CD4-positive, CD25-positive, alpha-beta regulatory T cell (primary cell): ENCODE measurements around the gene SIRPB1. TPM values are rescaled to one million over a fixed set of nuclear protein-coding genes. Genes with fewer than 3 reads are reported as not detected.
A peak's percentile ranks its signal among the peaks of the same experiment; 100 is the strongest.
"Not testable (repeated sequence)": the region's sequence is repeated elsewhere in the genome, so short reads cannot be mapped to it uniquely, and the experiment has no call there.

ENCODE experiments used
- ATAC-seq, 2 donors: fragments of 150-1000 bp; cut with Tn5 transposase; one replicate each; pipeline ENCODE4 v1.10.0; 2021; ENCODE audit warnings: low read depth in 2 of 2, moderate number of reproducible peaks in 2 of 2, moderate library complexity in 1 of 2
- DNase-seq, 3 donors: peaks; one replicate each; pipeline versions ENCODE4 v3.0.0 to v3.0.0-alpha.2; 2012 to 2022; ENCODE audit warnings: mixed read lengths in 1 of 3
- H3K27ac ChIP-seq: one replicate; pipeline ENCODE4 v1.7.0; 2013; ENCODE audit warnings: mild to moderate bottlenecking, low read length; ENCODE audit not compliant: insufficient read depth, poor library complexity, severe bottlenecking
- H3K27me3 ChIP-seq: one replicate; pipeline ENCODE4 v1.7.0; 2013; ENCODE audit warnings: low read length; ENCODE audit not compliant: control insufficient read depth, insufficient read depth
- H3K36me3 ChIP-seq: one replicate; pipeline ENCODE4 v1.7.0; 2013; ENCODE audit warnings: mild to moderate bottlenecking, low read length, moderate library complexity; ENCODE audit not compliant: control insufficient read depth, insufficient read depth
- H3K4me1 ChIP-seq: 2 replicates; pipeline ENCODE4 v1.7.0; 2013; ENCODE audit warnings: mild to moderate bottlenecking, low read length; ENCODE audit not compliant: insufficient read depth, control insufficient read depth, poor library complexity, severe bottlenecking
- H3K4me3 ChIP-seq: one replicate; pipeline ENCODE4 v1.7.0; 2013; ENCODE audit warnings: low read depth, mild to moderate bottlenecking, low read length, moderate library complexity
- H3K9me3 ChIP-seq, 2 experiments: 1 replicate in 1 of 2; 2 replicates in 1 of 2; pipeline ENCODE4 v1.7.0; 2013; ENCODE audit warnings: low read length in 2 of 2, mild to moderate bottlenecking in 1 of 2, moderate library complexity in 1 of 2; ENCODE audit not compliant: control insufficient read depth in 2 of 2
- H3K27ac Mint-ChIP-seq, 3 donors: one replicate each; pipeline ENCODE4 v1.8.0; 2020 to 2022; ENCODE audit warnings: mild to moderate bottlenecking in 3 of 3, mixed read lengths in 3 of 3, moderate library complexity in 2 of 3
- H3K27me3 Mint-ChIP-seq: one replicate; pipeline ENCODE4 v1.8.0; 2022; ENCODE audit warnings: mild to moderate bottlenecking, mixed read lengths
- H3K36me3 Mint-ChIP-seq: one replicate; pipeline ENCODE4 v1.8.0; 2020; ENCODE audit warnings: mixed read lengths
- H3K4me1 Mint-ChIP-seq, 4 donors: one replicate each; pipeline ENCODE4 v1.8.0; 2020 to 2022; ENCODE audit warnings: mixed read lengths in 4 of 4, mild to moderate bottlenecking in 1 of 4
- H3K4me3 Mint-ChIP-seq, 4 donors: one replicate each; pipeline ENCODE4 v1.8.0; 2020 to 2022; ENCODE audit warnings: mild to moderate bottlenecking in 4 of 4, mixed read lengths in 4 of 4, moderate library complexity in 3 of 4
- H3K9me3 Mint-ChIP-seq, 7 donors: one replicate each; pipeline ENCODE4 v1.8.0; 2020 to 2022; ENCODE audit warnings: mixed read lengths in 7 of 7, mild to moderate bottlenecking in 3 of 7, moderate library complexity in 2 of 7
- polyA plus RNA-seq, 4 donors: library from polyadenylated mRNA; unstranded; fragments of 300-500 nt; fragmentation: Illumina TruSeq; gene quantifications; one replicate each; pipeline ENCODE4 v1.2.3, GENCODE V29; 2021
- total RNA-seq: library from RNA; stranded (reverse); gene quantifications from one replicate; pipeline ENCODE4 v1.2.3, GENCODE V29; 2022

Gene SIRPB1
- total and polyA plus RNA-seq, 5 donors from 2014 or later: 0.73 to 12.8 (median 2.4) TPM

DNA sequence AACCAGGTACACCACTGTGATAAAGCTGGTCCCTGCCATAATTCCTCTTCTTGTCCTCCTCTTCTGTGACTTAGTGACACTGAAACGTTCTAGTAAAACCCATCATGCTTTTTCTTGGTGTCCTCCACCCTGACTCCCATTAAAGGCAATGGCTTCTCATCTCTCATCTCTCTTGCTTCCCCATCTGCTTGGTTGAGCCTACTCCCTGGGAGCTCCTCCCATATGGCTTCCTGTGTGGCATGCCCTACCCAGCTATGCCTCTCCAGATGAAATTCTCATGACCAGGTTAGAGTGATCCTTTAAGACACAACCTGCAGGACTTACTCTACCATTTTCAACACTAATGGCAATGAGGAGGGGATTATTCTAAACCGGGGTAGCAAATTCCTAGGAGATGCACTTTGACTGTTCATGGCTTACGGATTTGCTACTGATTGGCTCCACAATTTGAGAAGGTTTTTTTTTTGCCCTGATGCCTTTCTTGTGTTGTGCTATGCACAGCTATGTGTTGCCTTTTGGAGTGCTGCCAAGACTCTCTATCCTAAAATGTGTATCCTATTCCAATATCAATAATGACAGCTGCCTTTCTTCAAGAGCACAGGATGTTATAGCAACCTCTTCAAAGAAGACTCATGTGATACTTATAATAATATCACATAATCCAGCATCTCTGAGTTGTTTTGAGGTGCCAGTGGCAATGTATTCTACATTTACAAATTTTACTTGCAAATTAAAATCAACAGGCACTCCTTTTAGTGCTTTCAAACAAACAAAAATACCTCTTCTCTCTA, 31.7 kb upstream of the SIRPB1 start:
- DNase-seq (no peak), ATAC-seq (peak in 1 of 2 donors; percentile 15)
- Mint-ChIP-seq H3K27me3 (no peaks in the 10 kb centered on the region), H3K36me3 (peaks cover 51% of the 10 kb centered on the region), H3K4me3 (peak overlapping the region; percentile 64 to 90 (median 84)), H3K9me3 (peaks cover 0 to 5% (median 1%) of the 10 kb centered on the region in 7 donors), H3K4me1 (peaks cover 29 to 86% (median 69%) of the 10 kb centered on the region in 4 donors), H3K27ac (peak overlapping the region; percentile 69 to 89 (median 73))
- peak overlapping the region; percentile 51 for H3K4me3 ChIP-seq
- no peaks in the 10 kb centered on the region for H3K9me3 ChIP-seq
- H3K4me1 ChIP-seq: peaks cover 60% of the 10 kb centered on the region
- H3K27me3 ChIP-seq: no peaks in the 10 kb centered on the region
- peaks cover 36% of the 10 kb centered on the region for H3K36me3 ChIP-seq
- peak overlapping the region; percentile 41 for H3K27ac ChIP-seq

- no peak overlapping the region for H3K4me3 ChIP-seq
- H3K36me3 ChIP-seq: peaks cover 61% of the 10 kb centered on the region
- Mint-ChIP-seq H3K4me1 (peaks cover 20 to 73% (median 52%) of the 10 kb centered on the region in 4 donors), H3K27me3 (no peaks in the 10 kb centered on the region), H3K4me3 (no peak overlapping the region), H3K27ac (peak overlapping the region; percentile 46 to 66 (median 56)), H3K36me3 (peaks cover 49% of the 10 kb centered on the region), H3K9me3 (peaks cover 0 to 2% (median 1%) of the 10 kb centered on the region in 7 donors)
- H3K27ac ChIP-seq: no peak overlapping the region
- ATAC-seq: peak in 1 of 2 donors; percentile 19
- H3K4me1 ChIP-seq: peaks cover 40% of the 10 kb centered on the region
- H3K9me3 ChIP-seq: no peaks in the 10 kb centered on the region
- H3K27me3 ChIP-seq: no peaks in the 10 kb centered on the region
- DNase-seq: no peak
Observed at GRCh38 chr20:1648101-1648500, 28.3 kb upstream of the SIRPB1 start.

- Mint-ChIP-seq H3K4me3 (peak overlapping the region in 2 of 4 donors; percentile 60 to 69), H3K27ac (peak overlapping the region; percentile 48 to 87 (median 85)), H3K36me3 (peaks cover 44% of the 10 kb centered on the region), H3K27me3 (no peaks in the 10 kb centered on the region), H3K9me3 (peaks cover 0 to 1% (median 0%) of the 10 kb centered on the region in 7 donors), H3K4me1 (peaks cover 14 to 64% (median 43%) of the 10 kb centered on the region in 4 donors)
- DNase-seq: no peak
- no peak overlapping the region for H3K27ac ChIP-seq
- no peaks in the 10 kb centered on the region for H3K27me3 ChIP-seq
- no peak overlapping the region for H3K4me3 ChIP-seq
- H3K9me3 ChIP-seq: no peaks in the 10 kb centered on the region
- peaks cover 31% of the 10 kb centered on the region for H3K4me1 ChIP-seq
- peaks cover 59% of the 10 kb centered on the region for H3K36me3 ChIP-seq
- ATAC-seq: peak in 1 of 2 donors; percentile 20
Observed at GRCh38 chr20:1646975-1647431, 27.2 kb upstream of the SIRPB1 start.

GRCh38 chr20:1644101-1644962, 24.5 kb upstream of the SIRPB1 start:
- ATAC-seq (no peak), DNase-seq (no peak)
- Mint-ChIP-seq H3K4me1 (peaks cover 6 to 42% (median 24%) of the 10 kb centered on the region in 4 donors), H3K27ac (peak overlapping the region in 1 of 3 donors; percentile 84), H3K36me3 (peaks cover 40% of the 10 kb centered on the region), H3K27me3 (no peaks in the 10 kb centered on the region), H3K9me3 (peaks cover 0 to 8% (median 1%) of the 10 kb centered on the region in 7 donors), H3K4me3 (no peak overlapping the region)
- Histone ChIP-seq H3K9me3 (no peaks in the 10 kb centered on the region), H3K4me3 (no peak overlapping the region), H3K27ac (no peak overlapping the region), H3K27me3 (no peaks in the 10 kb centered on the region), H3K4me1 (peaks cover 22% of the 10 kb centered on the region), H3K36me3 (peaks cover 55% of the 10 kb centered on the region)

GRCh38 chr20:1638643-1639042, 18.8 kb upstream of the SIRPB1 start:
- H3K4me1 Mint-ChIP-seq: peaks cover 8 to 37% (median 15%) of the 10 kb centered on the region in 4 donors
- not testable (repeated sequence) for H3K4me3 Mint-ChIP-seq, DNase-seq, ATAC-seq, H3K9me3 ChIP-seq, H3K4me1 ChIP-seq, H3K4me3 ChIP-seq, H3K27me3 ChIP-seq, H3K9me3 Mint-ChIP-seq, H3K27me3 Mint-ChIP-seq, H3K27ac ChIP-seq
- peak overlapping the region in 1 of 3 donors; percentile 41 for H3K27ac Mint-ChIP-seq
- H3K36me3 ChIP-seq: peaks cover 31% of the 10 kb centered on the region
- H3K36me3 Mint-ChIP-seq: peaks cover 39% of the 10 kb centered on the region

DNA sequence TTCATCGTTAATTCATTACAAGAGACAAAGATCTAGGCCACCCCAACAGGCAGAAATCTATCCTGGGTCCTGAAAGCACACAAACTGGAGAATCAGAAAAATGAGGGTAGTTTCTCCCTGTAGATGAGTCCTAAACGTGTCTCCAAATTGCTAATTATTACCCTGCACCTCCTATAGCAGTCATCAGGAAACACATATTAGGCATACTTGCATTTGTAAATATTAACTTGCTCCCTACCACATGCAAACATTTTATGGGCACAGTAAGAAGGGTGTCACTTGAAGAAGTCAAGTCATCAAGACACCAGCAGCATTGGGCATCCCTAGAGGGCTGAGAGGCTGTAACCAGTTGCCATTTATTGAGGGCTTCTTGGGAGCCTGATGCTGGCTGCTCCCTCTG, 17.9 kb upstream of the SIRPB1 start:
- DNase-seq (no peak), ATAC-seq (no peak)
- no peaks in the 10 kb centered on the region for H3K27me3 ChIP-seq
- peaks cover 43% of the 10 kb centered on the region for H3K36me3 Mint-ChIP-seq
- H3K9me3 Mint-ChIP-seq: peaks cover 0 to 8% (median 1%) of the 10 kb centered on the region in 7 donors
- no peak overlapping the region for H3K27ac ChIP-seq
- no peak overlapping the region for H3K4me3 Mint-ChIP-seq
- no peak overlapping the region for H3K4me3 ChIP-seq
- H3K27me3 Mint-ChIP-seq: no peaks in the 10 kb centered on the region
- H3K9me3 ChIP-seq: no peaks in the 10 kb centered on the region
- peaks cover 17 to 45% (median 23%) of the 10 kb centered on the region in 4 donors for H3K4me1 Mint-ChIP-seq
- peaks cover 25% of the 10 kb centered on the region for H3K36me3 ChIP-seq
- H3K27ac Mint-ChIP-seq: peak overlapping the region in 2 of 3 donors; percentile 47 to 54
- peaks cover 17% of the 10 kb centered on the region for H3K4me1 ChIP-seq

DNA sequence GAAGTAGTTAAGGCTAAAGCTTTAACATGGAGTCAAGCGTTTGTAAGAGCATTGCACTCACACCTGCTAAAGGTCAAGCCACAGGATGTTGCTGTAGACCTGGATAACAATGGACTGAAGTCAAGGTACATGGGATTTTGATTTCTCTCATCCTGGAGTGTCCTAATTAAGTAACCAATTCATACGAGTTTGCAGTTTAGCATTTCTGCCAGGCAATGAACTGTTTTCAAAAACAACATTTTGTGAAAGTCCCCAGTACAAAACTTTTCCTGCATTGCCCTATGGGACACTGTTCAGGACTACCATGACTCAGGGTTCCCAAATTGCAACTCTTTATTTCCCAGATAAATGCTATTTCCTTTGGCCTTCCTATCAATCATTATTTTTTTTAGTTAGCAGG, 17.4 kb upstream of the SIRPB1 start:
- no peaks in the 10 kb centered on the region for H3K27me3 ChIP-seq
- Mint-ChIP-seq H3K36me3 (peaks cover 47% of the 10 kb centered on the region), H3K9me3 (peaks cover 0 to 8% (median 1%) of the 10 kb centered on the region in 7 donors), H3K4me3 (no peak overlapping the region), H3K27ac (peak overlapping the region in 2 of 3 donors; percentile 47 to 54), H3K27me3 (no peaks in the 10 kb centered on the region), H3K4me1 (peaks cover 22 to 51% (median 28%) of the 10 kb centered on the region in 4 donors)
- peaks cover 23% of the 10 kb centered on the region for H3K4me1 ChIP-seq
- DNase-seq: no peak
- no peaks in the 10 kb centered on the region for H3K9me3 ChIP-seq
- no peak for ATAC-seq
- no peak overlapping the region for H3K27ac ChIP-seq
- H3K36me3 ChIP-seq: peaks cover 25% of the 10 kb centered on the region
- H3K4me3 ChIP-seq: no peak overlapping the region
